HG02884 (cell line): ENCODE results near the gene RELT.
"Not testable (repeated sequence)": the region's sequence is repeated elsewhere in the genome, so short reads cannot be mapped to it uniquely, and the experiment has no call there.

ENCODE experiments used
- ATAC-seq: cut with Tn5 transposase; IDR thresholded peaks from one replicate; pipeline ENCODE4 v1.9.1; 2021; ENCODE audit warnings: mild to moderate bottlenecking, moderate library complexity; ENCODE audit not compliant: unreplicated experiment

The RELT gene

DNA sequence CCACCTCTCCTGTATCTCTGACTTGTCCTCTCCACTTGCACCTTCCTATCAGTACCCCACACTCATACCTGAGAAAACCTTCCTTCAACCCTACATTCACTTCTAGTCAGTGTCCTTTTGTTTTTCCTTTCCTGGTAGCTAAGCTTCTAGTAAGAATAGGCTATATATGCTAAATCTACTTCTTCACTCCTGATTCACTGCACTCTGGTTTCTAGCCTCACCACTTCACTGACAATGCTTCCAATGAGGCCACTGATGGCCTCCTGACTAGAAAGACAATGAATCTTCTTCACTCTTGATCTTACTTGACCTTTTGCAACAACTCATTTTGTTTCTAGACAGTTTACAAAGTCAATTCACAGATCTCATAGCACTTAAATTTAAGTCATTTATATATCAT, 52.0 kb downstream of the RELT start:
- ATAC-seq: no peak

DNA sequence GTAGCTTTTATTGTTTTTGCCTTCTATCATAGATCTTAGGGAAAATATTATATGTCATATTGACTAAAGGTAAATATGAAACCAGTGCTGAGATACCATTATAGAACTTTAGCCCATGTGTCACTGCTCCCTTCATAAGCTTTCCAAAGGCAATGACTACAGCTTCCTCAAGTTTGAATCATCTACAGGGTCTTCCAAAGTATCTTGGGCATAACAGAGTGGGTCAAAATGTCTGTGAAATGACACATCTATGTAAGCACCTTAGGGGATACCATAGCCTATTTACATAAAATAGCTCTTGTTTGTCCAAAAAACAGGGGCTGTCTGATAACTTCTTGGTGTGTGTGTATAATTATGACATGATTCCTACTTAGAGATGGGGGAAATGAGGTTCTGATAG, 52.5 kb downstream of the RELT start:
- ATAC-seq: no peak

DNA sequence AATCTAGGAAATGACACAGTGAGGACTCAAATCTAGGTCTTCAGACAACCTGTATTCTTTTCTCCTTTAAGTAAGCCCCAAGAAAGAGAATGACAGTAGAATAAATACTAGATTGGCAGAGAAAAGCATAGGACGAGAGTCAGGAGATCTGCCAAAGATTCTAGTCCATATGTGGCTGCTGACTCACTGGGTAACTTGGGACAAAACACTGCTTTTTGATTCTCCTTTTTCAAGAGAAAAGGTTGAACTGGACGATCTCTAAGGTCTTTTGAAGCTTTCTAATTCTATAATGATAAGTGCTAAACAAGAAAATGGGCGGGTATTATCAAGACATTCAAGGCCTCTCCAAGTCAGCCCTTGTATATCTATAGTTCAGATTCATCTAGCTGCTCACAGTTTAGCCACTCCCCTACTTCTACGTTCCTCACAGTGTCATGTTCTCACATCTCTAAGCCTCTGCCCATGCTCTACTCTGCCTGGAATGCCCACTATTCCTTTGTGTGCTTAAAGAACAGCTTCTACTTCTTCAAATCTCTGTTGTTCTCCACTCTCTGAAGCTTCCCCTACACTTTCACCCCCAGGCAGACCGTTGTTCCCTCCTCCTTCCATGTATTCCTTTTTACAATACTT, 53.0 kb downstream of the RELT start:
- no peak for ATAC-seq

DNA sequence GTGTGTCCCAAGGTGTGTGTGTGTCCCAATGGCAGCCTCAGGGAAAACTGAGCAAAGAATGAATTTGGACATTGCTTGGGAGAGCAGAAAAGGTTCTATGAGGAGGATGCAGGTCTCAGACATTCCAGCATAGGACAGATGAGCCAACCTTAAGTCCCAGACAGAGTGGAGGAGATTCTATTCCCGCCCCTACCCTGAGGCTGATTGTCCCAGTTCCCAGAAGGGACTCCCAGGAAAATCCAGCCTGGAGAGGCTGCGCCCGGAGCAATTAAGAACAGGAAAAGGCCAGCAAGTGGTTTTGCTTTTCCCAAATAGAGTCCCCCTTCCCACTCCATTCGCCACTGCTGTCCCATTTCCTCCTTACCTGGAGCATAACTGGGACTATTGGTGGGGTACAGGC, 54.1 kb downstream of the RELT start:
- ATAC-seq: no peak

DNA sequence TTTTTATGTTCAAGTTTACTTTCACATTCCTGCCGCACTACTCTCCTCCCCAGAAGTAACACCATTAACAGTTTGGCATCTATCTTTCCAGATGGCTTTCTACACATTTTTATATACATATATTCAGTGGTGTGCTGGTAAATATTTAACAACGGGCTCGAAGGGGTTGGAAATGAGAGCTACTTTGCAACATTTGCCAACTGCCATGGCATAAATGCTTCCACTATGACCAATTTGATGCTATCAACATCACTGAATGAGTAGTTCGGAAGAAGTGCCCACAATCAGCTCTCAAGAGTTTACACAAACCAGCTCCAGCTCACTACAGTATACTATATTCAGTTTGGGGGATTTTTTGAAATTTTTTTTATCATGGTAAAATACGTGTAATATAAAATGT, 55.2 kb downstream of the RELT start:
- ATAC-seq: no peak

DNA sequence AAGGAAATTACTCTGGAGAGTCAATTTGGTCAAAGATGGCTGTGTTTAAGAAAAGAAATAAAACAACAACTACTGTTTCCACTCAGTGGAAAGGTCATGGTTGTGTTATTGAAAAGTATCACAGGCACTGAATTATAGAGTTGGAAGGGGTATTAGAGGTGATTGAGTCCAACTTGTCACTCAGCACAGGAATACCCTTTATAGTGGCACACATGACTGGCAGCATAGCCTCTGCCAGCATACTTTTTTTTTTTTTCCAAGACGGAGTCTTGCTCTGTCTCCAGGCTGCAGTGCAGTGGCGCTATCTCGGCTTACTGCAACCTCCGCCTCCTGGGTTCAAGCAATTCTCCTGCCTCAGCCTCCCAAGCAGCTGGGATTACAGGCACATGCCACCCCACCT, 60.7 kb downstream of the RELT start:
- ATAC-seq: not testable (repeated sequence)

DNA sequence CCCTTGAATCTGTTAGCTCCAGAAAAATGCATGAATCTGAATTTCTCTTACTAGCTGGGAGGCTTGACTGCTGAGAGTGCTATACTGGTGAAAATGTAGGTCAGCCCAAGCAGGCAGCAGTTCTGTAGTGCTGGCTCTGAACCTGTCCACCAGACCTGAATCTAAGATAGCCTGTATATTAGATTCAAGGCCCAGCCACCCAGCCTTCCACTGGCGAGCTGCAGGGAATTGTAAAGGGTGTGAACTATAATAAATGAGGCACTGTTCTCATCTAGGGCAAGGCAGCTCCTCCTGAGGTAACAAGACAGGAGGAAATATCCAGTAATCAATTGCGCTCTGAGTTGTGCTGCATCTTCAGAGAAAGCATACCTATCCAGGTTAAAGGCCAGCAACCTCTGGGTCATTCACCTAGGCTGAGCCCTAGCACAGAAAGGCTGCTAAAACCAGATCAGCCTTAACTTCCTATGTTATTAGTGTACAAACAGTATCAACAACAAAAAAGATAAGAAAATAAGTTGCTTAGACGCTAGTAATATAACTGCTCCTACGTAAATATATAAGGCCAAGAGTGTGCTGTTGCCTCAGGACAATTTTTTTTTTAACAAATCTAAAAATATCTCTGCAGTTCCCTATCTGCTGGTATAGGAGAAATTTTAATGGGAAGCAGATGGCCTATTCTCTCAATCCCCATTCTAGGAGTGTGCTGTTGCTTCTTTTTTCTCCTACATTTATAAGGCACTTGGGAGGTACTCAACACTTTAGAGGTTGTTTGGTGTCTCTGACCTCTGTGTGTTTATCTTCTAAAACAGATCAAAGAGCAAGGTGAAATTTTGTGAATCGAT, 63.0 kb downstream of the RELT start:
- no peak for ATAC-seq

DNA sequence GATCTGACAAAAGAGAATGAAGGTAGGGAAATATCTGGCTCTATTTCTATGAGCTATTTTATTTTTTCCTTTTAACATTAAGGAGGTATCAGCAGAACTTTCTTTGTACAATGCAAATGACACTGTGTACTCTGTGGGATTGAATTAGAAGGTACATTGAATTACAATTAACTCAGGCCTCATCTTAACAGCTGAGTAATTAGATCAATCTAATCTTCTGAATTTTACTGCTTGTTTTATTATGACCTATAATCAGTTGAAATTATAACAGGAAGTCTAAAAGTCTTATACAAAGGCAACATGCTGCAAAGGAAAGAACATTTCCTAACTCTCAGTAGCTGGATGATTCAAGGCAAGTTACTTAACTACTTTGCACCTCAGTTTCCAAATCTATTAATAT, 69.8 kb downstream of the RELT start:
- ATAC-seq: no peak

DNA sequence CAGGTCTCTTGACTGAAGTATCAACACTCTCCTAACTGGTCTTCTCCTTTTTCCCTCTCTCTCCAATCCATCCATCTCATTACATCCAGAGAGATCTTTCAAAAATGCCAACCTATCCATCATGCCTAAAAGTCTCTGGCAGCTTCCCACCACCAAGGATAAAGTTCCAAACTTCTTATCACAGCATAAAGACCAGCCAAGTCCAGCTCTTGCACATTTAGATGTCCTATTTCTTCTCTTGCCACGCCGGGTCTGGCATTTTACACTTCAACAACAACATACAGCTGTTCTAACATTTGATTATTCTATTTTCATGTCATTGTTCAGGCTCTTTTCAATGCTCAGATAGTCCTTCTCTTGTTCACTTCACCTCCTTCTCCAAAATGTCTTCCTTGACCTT, 70.6 kb downstream of the RELT start:
- no peak for ATAC-seq
